Cardiac fibroblast (primary cell): Measurements from ENCODE around the gene ZDHHC11B.
"Not testable (repeated sequence)": the region's sequence is repeated elsewhere in the genome, so short reads cannot be mapped to it uniquely, and the experiment has no call there.

Source experiments
- DNase-seq, 2 donors: peaks; one replicate each; pipeline versions ENCODE4 v3.0.0 to v3.0.0-alpha.2; 2010; ENCODE audit warnings: low read depth in 2 of 2
- H3K4me3 ChIP-seq, 2 donors: replicated peaks in 1 of 2; 1 replicate in 1 of 2; 2 replicates in 1 of 2; pipeline ENCODE4 v1.5.1; 2011; ENCODE audit warnings: low read depth in 2 of 2, low read length in 2 of 2, mild to moderate bottlenecking in 2 of 2, moderate library complexity in 1 of 2
- TF ChIP-seq, protein P1 (sequence below): IDR thresholded peaks from one replicate; pipeline ENCODE4 v1.5.1; 2011; ENCODE audit warnings: low read depth, mild to moderate bottlenecking, low read length, inconsistent platforms

ZDHHC11B gene

GRCh38 chr5:751496-751895 is 33.0 kb downstream of the ZDHHC11B start:
- H3K4me3 ChIP-seq: no peak overlapping the region
- no peak for DNase-seq
- TF ChIP-seq, protein P1, sequence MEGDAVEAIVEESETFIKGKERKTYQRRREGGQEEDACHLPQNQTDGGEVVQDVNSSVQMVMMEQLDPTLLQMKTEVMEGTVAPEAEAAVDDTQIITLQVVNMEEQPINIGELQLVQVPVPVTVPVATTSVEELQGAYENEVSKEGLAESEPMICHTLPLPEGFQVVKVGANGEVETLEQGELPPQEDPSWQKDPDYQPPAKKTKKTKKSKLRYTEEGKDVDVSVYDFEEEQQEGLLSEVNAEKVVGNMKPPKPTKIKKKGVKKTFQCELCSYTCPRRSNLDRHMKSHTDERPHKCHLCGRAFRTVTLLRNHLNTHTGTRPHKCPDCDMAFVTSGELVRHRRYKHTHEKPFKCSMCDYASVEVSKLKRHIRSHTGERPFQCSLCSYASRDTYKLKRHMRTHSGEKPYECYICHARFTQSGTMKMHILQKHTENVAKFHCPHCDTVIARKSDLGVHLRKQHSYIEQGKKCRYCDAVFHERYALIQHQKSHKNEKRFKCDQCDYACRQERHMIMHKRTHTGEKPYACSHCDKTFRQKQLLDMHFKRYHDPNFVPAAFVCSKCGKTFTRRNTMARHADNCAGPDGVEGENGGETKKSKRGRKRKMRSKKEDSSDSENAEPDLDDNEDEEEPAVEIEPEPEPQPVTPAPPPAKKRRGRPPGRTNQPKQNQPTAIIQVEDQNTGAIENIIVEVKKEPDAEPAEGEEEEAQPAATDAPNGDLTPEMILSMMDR: no peak

GRCh38 chr5:750226-750625 is 34.3 kb downstream of the ZDHHC11B start:
- not testable (repeated sequence) for H3K4me3 ChIP-seq, DNase-seq

DNA sequence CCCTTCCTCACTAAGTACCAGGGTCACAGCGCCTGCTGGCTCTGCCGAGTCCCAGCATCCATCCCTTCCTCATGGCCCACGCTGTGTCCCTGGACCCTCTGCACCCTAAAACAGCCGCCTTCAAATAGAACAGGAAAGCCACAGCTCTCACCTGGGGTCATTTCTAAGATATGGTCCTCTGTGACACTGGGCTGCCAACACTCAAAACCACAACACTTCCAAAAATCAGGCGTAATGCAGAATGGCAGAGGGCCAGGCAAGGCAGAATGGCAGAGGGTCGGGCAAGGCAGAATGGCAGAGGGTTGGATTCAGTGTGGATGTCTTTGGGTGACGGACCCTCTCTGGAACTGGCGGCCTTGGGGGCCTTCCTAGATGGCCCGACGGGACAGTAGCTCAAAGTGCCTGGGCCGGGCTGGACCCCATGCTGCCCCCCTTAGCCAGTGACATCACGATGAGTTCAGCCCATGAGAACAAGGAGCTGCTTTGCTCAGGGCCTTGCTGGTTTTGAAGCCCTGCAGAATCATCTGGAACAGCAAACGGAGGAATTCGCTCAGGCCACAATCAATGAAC is 35.3 kb downstream of the ZDHHC11B start:
- no peak overlapping the region for H3K4me3 ChIP-seq
- DNase-seq: no peak
- TF ChIP-seq, protein P1: no peak

DNA sequence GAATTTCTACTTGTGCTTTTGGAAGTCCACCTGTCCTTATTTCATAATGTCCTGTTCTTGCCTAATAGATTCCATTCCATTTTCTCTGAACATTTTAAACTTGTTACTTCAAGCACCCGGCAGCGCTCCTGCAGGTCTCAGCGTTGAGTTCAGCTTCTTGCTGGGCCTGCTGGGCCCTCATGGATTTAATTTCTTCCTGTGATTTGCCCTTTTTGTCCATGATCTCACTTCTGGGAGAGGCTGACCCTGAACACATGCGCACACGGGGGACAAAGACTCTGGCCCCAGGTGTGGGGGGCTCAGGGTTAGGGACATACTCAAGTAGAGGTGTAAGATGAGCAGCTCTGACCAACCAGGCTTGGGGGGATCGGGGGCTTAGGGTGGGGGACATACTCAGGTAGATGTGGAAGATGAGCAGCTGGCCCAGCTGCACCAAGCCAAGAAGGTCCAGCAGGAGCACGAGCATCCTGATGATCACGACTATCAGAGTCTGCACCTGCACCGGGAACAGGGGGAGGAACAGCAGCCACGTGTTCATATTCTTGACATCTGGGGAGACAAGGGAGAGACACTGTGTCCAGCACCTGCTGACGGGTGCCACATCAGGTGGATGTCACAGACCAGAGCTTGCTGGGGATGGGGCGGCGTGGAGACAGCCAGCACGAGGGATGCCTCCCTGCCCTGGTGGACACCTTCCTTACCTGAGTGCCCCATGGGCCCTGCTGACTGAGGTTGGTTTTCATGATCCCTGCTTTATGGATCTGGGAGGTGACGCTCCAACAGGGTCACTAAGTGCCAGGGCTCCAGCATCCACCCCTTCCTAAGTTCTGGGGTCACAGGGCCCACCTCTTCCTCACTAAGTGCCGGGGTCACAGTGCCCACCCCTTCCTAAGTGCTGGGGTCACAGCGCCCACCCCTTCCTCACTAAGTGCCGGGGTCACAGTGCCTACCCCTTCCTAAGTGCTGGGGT is 36.2 kb downstream of the ZDHHC11B start:
- H3K4me3 ChIP-seq, DNase-seq: not testable (repeated sequence)

DNA sequence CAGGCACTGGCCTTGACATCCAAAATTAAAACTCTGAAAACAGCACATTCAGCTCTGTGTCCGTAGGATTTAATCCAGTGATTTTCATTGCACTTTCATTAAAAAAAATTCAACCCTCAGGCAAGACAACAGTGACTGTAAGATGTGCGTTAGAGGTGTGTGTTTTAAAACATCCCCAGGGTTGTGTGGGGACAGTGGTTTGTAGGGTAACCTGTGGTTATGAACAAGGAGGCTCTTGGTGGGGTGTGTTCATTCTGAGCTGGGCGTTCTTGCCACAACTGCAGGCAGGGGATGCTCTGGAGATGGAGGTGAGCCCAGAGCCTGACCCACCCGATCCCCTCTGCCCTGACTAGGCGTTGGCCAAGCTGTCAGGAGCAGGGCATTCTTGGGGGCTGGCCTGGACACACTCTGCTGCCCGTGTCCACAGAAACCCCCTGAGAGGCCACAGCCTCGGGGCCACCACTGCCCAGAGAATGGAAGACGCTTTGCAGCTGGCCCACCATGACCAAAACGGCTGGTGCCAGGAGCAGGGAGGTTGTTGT is 37.2 kb downstream of the ZDHHC11B start:
- not testable (repeated sequence) for DNase-seq, H3K4me3 ChIP-seq

DNA sequence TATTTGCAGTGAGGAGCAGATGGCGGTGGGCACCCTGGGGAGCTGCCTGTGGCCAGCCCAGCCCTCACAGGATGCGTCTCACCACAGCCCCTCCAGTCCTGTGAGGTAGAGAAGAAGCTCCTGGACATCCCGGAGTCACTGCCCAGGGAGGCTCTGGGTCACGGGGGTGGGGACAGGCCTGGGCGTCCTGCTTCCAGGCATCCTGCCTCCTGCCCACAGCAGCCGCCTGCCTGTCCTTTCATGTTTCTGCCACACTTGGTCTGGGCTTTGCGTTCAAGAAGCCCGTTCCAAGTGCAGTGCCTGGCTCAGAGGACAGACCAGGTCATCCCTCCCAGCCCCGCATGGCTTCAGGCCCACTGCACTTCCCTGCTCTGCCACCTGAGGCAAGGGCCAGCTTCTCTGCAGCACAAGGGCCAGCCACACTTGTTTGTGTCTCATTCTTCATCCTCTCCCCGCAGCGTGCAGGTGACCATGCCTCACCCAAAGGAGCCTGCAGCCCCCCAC is 38.2 kb downstream of the ZDHHC11B start:
- no peak overlapping the region for H3K4me3 ChIP-seq
- no peak for DNase-seq
- TF ChIP-seq, protein P1: no peak

- not testable (repeated sequence) for H3K4me3 ChIP-seq, DNase-seq
Measured at GRCh38 chr5:745272-746142, 39.0 kb downstream of the ZDHHC11B start.

- not testable (repeated sequence) for H3K4me3 ChIP-seq, DNase-seq
Measured at GRCh38 chr5:743696-744404, 40.7 kb downstream of the ZDHHC11B start.

DNA sequence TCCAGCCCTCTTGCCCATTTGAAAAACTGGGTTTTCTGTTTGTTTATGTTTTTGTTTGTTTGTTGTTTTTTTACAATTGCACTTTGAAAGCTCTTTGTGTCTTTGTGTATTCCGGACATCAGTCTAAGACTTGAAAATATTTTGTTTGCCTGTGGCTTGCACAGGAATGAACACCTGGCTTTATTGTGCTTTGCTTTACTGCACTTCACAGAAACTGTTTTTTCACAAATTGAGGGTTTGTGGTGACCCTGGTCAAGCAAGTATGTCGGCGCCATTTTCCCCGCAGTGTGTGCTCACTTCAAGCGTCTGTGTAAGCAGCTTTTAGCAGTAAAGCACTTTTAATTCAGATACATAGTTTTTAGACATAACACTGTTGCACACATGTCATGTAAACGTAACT is 42.3 kb downstream of the ZDHHC11B start:
- DNase-seq, H3K4me3 ChIP-seq: not testable (repeated sequence)

- H3K4me3 ChIP-seq, DNase-seq: not testable (repeated sequence)
Measured at GRCh38 chr5:734145-734544, 50.4 kb downstream of the ZDHHC11B start.

DNA sequence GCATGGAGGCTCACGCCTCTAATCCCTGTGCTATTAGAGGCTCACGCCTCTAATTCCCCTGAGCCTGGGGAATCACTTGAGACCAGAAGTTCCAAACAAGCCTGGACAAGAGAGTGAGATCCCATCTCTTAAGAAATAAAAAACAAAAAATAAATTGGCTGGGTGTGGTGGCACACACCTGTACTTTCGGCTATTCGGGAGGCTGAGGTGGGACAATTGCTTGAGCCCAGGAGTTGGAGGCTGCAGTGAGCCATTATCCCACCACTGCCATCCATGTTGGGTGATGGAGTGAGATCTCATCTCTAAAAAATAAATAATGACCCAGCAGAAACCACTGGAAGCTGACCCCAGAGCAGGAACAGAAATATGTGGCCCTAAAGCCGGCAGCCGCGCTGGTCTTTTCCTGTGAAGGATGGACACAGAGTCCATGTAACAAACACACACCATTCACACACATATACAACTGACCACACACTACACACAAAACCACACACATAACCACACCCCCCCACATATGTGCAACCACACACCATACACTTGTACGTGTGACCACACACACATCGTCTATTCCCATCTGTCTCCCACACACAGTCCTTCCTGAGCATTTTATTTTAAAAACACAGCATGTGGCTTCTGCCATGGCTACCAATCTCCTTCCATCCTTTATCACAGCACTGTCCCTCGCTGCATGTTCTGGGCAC is 51.6 kb downstream of the ZDHHC11B start:
- not testable (repeated sequence) for DNase-seq, H3K4me3 ChIP-seq

DNA sequence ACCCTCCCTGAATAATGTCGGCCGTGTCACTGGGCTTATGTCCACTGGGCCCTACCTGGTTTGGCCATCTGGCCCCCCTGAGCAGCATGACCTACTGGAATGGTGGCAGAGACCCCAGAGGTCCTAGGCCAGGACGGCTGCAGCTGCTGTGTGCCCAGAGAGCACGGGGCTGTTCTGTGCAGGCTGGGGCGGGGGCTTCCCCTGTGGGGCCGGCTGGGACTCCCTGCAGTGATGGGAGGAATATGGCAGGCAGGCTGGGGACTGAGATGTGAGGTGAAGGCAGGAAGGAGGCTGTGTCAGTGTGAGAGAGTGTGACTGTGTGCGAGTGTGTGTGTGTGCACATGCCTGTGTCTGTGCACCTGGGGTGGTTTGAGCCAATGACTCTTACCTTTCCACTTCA is 55.3 kb downstream of the ZDHHC11B start:
- not testable (repeated sequence) for DNase-seq

More for the DNA sequence above, 55.3 kb downstream of the ZDHHC11B start:
- H3K4me3 ChIP-seq: not testable (repeated sequence)
